K562 (cell line): ENCODE results near the gene ADGRA1. TPM values are rescaled to one million over a fixed set of nuclear protein-coding genes. Genes with fewer than 3 reads are reported as not detected.
A peak's percentile ranks its signal among the peaks of the same experiment; 100 is the strongest.

Experiments used
- ATAC-seq: fragments of 200-7000 bp; cut with Tn5 transposase; 3 replicates; pipeline ENCODE4 v1.9.1; 2020; ENCODE audit warnings: moderate library complexity
- BruUV-seq: library from RNA; stranded (reverse); fragments of 400-500 nt; replicated peaks from 2 replicates; lab custom pipeline; 2021; lab: Mats Ljungman, UMichigan
- CTCF ChIA-PET: fragments of 300-600 bp; formaldehyde crosslinking; extraction: SDS; loops from one replicate; lab custom pipeline; 2021; ENCODE audit warnings: low intra/inter-chr PET ratio; lab: Yijun Ruan, JAX
- POLR2A ChIA-PET: fragments of 300-600, 350-650 bp; sonication (Branson Sonifier 250); formaldehyde crosslinking; extraction: SDS; loops from one replicate; lab custom pipeline; 2021; ENCODE audit warnings: antibody characterized with exemption, inconsistent platforms; lab: Yijun Ruan, JAX
- DNase-seq, 4 experiments: peaks; one replicate each; pipeline versions ENCODE4 v3.0.0 to v3.0.0-alpha.2; 2011 to 2018; ENCODE audit warnings: low spot score in 3 of 4, mixed read lengths in 3 of 4; ENCODE audit errors: extremely low read depth in 1 of 4
- FAIRE-seq: peaks from 2 replicates; lab custom pipeline; 2011; peaks lifted over from hg19 to GRCh38; lab: Jason Lieb, UNC
- H2AFZ ChIP-seq: 2 replicates; pipeline ENCODE4 v1.6.0; 2011; ENCODE audit warnings: low read depth, low read length, control low read depth, inconsistent platforms
- H3K27ac ChIP-seq: fragments of 200-600 bp; 3 replicates; pipeline ENCODE4 v1.8.0; 2011; ENCODE audit warnings: low read depth, mild to moderate bottlenecking, control low read depth, inconsistent platforms, low read length, moderate library complexity, mixed read lengths; ENCODE audit errors: extremely low read depth
- H3K27me3 ChIP-seq, 2 experiments: fragments of 300-600 bp in 1 of 2; 2 replicates in 1 of 2; 3 replicates in 1 of 2; pipeline versions ENCODE4 v1.6.0 to v1.8.0; 2011; ENCODE audit warnings: inconsistent platforms in 2 of 2, low read length in 2 of 2, mild to moderate bottlenecking in 1 of 2, mixed read lengths in 1 of 2, moderate library complexity in 1 of 2; ENCODE audit not compliant: control insufficient read depth in 2 of 2, insufficient read depth in 2 of 2
- H3K36me3 ChIP-seq: fragments of 300-600 bp; 3 replicates; pipeline ENCODE4 v1.8.0; 2011; ENCODE audit warnings: mild to moderate bottlenecking, low read length, inconsistent platforms; ENCODE audit not compliant: control insufficient read depth, insufficient read depth
- H3K4me1 ChIP-seq, 2 experiments: fragments of 200-600 bp in 1 of 2; replicated peaks in 1 of 2; 2 replicates in 1 of 2; 3 replicates in 1 of 2; pipeline versions ENCODE4 v1.5.1 to v1.8.0; 2011; ENCODE audit warnings: inconsistent platforms in 2 of 2, low read length in 2 of 2, mild to moderate bottlenecking in 1 of 2, mixed read lengths in 1 of 2, moderate library complexity in 1 of 2; ENCODE audit not compliant: control insufficient read depth in 2 of 2, insufficient read depth in 2 of 2
- H3K4me2 ChIP-seq: 2 replicates; pipeline ENCODE4 v1.6.1; 2011; ENCODE audit warnings: low read length, control low read depth, inconsistent platforms, mixed read lengths; ENCODE audit not compliant: insufficient read depth
- H3K4me3 ChIP-seq: fragments of 200-600 bp; sonication (generic), shearing (Covaris generic); 2 replicates; pipeline ENCODE4 v1.5.1; 2016; ENCODE audit warnings: control low read depth, inconsistent platforms
- H3K79me2 ChIP-seq: fragments of 200-600 bp; 3 replicates; pipeline ENCODE4 v1.8.0; 2011; ENCODE audit warnings: low read length, inconsistent platforms; ENCODE audit not compliant: control insufficient read depth, insufficient read depth
- H3K9ac ChIP-seq, 2 experiments: 2 replicates each; pipeline versions ENCODE4 v1.6.0 to v1.6.1; 2011; ENCODE audit warnings: low read depth in 2 of 2, low read length in 2 of 2, control low read depth in 1 of 2, inconsistent platforms in 1 of 2, mild to moderate bottlenecking in 1 of 2, mixed read lengths in 1 of 2; ENCODE audit not compliant: insufficient read depth in 1 of 2
- H3K9me1 ChIP-seq: one replicate; pipeline ENCODE4 v1.6.0; 2011; ENCODE audit warnings: inconsistent platforms, mild to moderate bottlenecking, low read length, moderate library complexity; ENCODE audit not compliant: control insufficient read depth, insufficient read depth
- H3K9me3 ChIP-seq: replicated peaks from 2 replicates; pipeline ENCODE4 v1.5.1; 2011; ENCODE audit warnings: low read depth, low read length, inconsistent platforms; ENCODE audit not compliant: control insufficient read depth, insufficient read depth
- H4K20me1 ChIP-seq: replicated peaks from 2 replicates; pipeline ENCODE4 v1.6.1; 2011; ENCODE audit warnings: low read length, inconsistent platforms, mixed read lengths; ENCODE audit not compliant: control insufficient read depth, insufficient read depth
- ARID1B ChIP-seq: fragments of 450-650 bp; IDR thresholded peaks from 2 replicates; pipeline ENCODE4 v1.6.1; 2016; ENCODE audit warnings: antibody characterized with exemption, mild to moderate bottlenecking, inconsistent platforms
- CCNT2 ChIP-seq: IDR thresholded peaks from 2 replicates; pipeline ENCODE4 v1.6.1; 2011; ENCODE audit warnings: borderline replicate concordance, low read depth, mild to moderate bottlenecking, moderate library complexity, mixed read lengths, low read length; ENCODE audit not compliant: insufficient read length; ENCODE audit errors: extremely low read depth
- FOXJ2 ChIP-seq: fragments of 200-800 bp; sonication (Bioruptor generic); IDR thresholded peaks from 2 replicates; pipeline ENCODE4 v1.6.1; 2016; ENCODE audit warnings: missing genetic modification characterization, missing compliant biosample characterization
- GABPA ChIP-seq: fragments of 200-800 bp; sonication (Bioruptor generic); conservative IDR thresholded peaks from 2 replicates; pipeline ENCODE4 v1.6.1; 2016; ENCODE audit warnings: low read depth, missing genetic modification characterization, missing compliant biosample characterization
- HDAC6 ChIP-seq: IDR thresholded peaks from 2 replicates; pipeline ENCODE4 v1.6.1; 2012; ENCODE audit warnings: low read depth, mild to moderate bottlenecking, control low read depth, inconsistent platforms, low read length, moderate library complexity
- MCM7 ChIP-seq, 2 experiments: fragments of 450-650 bp; IDR thresholded peaks; 2 replicates each; pipeline ENCODE4 v1.6.1; 2016 to 2018
- MTA1 ChIP-seq: fragments of 450-650 bp; IDR thresholded peaks from 2 replicates; pipeline ENCODE4 v1.6.1; 2017; ENCODE audit warnings: borderline replicate concordance
- NR2F6 ChIP-seq: fragments of 450-650 bp; formaldehyde crosslinking; IDR thresholded peaks from 2 replicates; pipeline ENCODE4 v1.4.0; 2020; ENCODE audit warnings: mild to moderate bottlenecking
- PTBP1 ChIP-seq: fragments of 200-400 bp; formaldehyde crosslinking; IDR thresholded peaks from 2 replicates; pipeline ENCODE4 v1.6.1; 2017; ENCODE audit warnings: low read depth, low read length
- SOX6 ChIP-seq: fragments of 450-650 bp; IDR thresholded peaks from 2 replicates; pipeline ENCODE4 v1.6.1; 2014; ENCODE audit warnings: mild to moderate bottlenecking
- TCF3 ChIP-seq: sonication (generic); formaldehyde crosslinking; IDR thresholded peaks from 2 replicates; pipeline ENCODE4 v1.4.0; 2020; ENCODE audit warnings: mild to moderate bottlenecking, missing genetic modification reagents
- XRCC3 ChIP-seq: fragments of 450-650 bp; IDR thresholded peaks from 2 replicates; pipeline ENCODE4 v1.6.1; 2017; ENCODE audit warnings: mild to moderate bottlenecking, moderate library complexity
- ZNF124 ChIP-seq: sonication (generic); formaldehyde crosslinking; IDR thresholded peaks from 2 replicates; pipeline ENCODE4 v1.8.1; 2022; ENCODE audit warnings: missing genetic modification reagents
- WGBS: fragments of 100-300 bp; shearing (Covaris generic); methylation state at CpG from one replicate; pipeline ENCODE4 v1.1.6; 2016; ENCODE audit warnings: low coverage, mixed read lengths; ENCODE audit not compliant: insufficient coverage; ENCODE audit errors: missing lambda C conversion rate; 5-methylcytosine and 5-hydroxymethylcytosine counted together
- in situ Hi-C: fragments of 300-500 bp; cut with MboI; formaldehyde crosslinking; loops from 4 replicates; pipeline ENCODE4 v1.15.0; 2018; ENCODE audit warnings: inconsistent platforms, mixed read lengths
- intact Hi-C: fragments of 100-400 bp; cut with micrococcal nuclease; formaldehyde crosslinking; loops from 2 replicates; pipeline ENCODE4 v1.14.2; 2022
- polyA plus RNA-seq, 8 experiments: library from polyadenylated mRNA; depleted of rRNA in 4 of 8; stranded (reverse) in 5 of 8; unstranded in 3 of 8; fragments of >200 nt; fragmentation: Nextera tagmentation in 2 of 8; fragmentation: Illumina TruSeq in 1 of 8; extraction: Ambion mirVana in 2 of 8; extraction: Trizol in 1 of 8; gene quantifications; 2 replicates each; pipeline versions ENCODE4 v1.2.1 to v1.2.3, GENCODE V29; 2011 to 2014; ENCODE audit warnings: inconsistent platforms in 1 of 8, missing spikeins in 1 of 8
- total RNA-seq, 7 experiments: library from RNA; depleted of rRNA in 6 of 7; stranded (reverse); fragments of >200 nt in 6 of 7; fragmentation: Illumina TruSeq in 2 of 7; extraction: Trizol in 2 of 7; gene quantifications; 2 replicates each; pipeline versions ENCODE4 v1.2.1 to v1.2.3, GENCODE V29; 2011 to 2021; ENCODE audit warnings: low replicate concordance in 1 of 7
- TF ChIP-seq, protein P1 (sequence below): fragments of 450-650 bp; IDR thresholded peaks from 2 replicates; pipeline ENCODE4 v1.7.1; 2018; ENCODE audit warnings: mild to moderate bottlenecking, low read depth; ENCODE audit not compliant: partially characterized antibody
- TF ChIP-seq, protein P2 (sequence below), 2 experiments: IDR thresholded peaks; 2 replicates each; pipeline ENCODE4 v1.6.1; 2012; ENCODE audit warnings: improper control_type of control experiment in 2 of 2, low read depth in 2 of 2, low read length in 2 of 2, borderline replicate concordance in 1 of 2
- TF ChIP-seq, protein P3 (sequence below): fragments of 450-650 bp; IDR thresholded peaks from 2 replicates; pipeline ENCODE4 v1.6.1; 2016

ADGRA1 gene
- total and polyA plus RNA-seq, 9 of the 15 experiments (the other 6 are each of a cell fraction or from before 2014, with no cell fraction given) = not detected

DNA sequence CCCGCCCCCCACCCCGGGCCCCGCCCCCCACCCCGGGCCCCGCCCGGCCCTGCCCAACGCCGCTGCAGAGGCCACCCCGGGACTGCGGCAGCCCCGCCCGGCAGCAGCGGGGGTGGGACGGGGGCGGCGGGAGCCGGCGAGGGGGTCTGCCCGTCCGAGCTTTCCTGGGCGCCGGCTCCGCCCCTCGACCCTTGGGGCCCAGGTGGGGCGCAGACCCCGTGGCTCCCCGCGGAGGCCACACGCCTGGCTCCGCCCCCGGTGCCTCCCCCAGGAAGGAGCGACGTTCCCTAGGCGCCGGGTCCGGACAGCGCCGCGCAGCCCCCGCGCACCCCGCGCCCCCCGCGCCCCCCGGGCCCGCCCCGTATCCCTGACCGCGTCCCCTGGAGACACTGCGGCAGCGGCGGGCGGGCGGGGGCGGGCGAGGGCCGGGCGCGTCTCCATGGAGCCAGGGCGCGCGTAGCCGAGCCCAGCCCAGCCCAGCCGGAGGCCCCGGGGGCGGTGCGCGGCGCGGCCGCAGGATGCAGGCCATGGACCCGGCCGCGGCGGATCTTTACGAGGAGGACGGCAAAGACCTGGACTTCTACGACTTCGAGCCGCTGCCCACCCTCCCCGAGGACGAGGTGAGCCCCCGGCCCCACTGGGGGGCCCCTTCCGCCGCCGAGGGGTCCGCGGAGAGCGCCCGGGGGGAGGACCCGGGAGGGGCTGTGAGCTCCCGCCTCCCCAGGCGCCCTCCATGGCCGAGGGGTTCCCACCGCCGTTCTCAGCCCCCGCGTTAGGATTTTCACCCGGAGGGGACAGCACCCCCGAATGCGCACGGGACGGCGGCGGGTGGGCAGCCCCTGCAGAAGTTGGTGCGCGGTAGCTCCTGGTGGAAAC lies 72.5 kb downstream of the ADGRA1 start, which contains the start of gene KNDC1:
Gene KNDC1 (plus strand): TSS at position 270 of the 876 bp plus-strand sequence. CDS start 249 bp downstream, at position 519.
- no TSS peak for BruUV-seq
- ATAC-seq = peak; percentile 89
- peaks cover 0 to 48% of the 10 kb centered on the region in 2 experiments; a peak in 3 of 5 replicates for H3K4me1 ChIP-seq
- TF ChIP-seq NR2F6 (CRISPR knock-in tag) (no peak), SOX6 (no peak), MCM7 (IDR thresholded peaks at IDR 0.05) (no peak), HDAC6 (no peak), PTBP1 (no peak), CCNT2 (no peak), FOXJ2 (tag) (no peak), ARID1B (no peak), TCF3 (no peak), ZNF124 (CRISPR knock-in tag) (no peak), GABPA (tag) (0 out of 2 replicates have a peak, but pooled peaks have one; percentile 33), XRCC3 (no peak), MTA1 (no peak)
- TF ChIP-seq, protein P1, sequence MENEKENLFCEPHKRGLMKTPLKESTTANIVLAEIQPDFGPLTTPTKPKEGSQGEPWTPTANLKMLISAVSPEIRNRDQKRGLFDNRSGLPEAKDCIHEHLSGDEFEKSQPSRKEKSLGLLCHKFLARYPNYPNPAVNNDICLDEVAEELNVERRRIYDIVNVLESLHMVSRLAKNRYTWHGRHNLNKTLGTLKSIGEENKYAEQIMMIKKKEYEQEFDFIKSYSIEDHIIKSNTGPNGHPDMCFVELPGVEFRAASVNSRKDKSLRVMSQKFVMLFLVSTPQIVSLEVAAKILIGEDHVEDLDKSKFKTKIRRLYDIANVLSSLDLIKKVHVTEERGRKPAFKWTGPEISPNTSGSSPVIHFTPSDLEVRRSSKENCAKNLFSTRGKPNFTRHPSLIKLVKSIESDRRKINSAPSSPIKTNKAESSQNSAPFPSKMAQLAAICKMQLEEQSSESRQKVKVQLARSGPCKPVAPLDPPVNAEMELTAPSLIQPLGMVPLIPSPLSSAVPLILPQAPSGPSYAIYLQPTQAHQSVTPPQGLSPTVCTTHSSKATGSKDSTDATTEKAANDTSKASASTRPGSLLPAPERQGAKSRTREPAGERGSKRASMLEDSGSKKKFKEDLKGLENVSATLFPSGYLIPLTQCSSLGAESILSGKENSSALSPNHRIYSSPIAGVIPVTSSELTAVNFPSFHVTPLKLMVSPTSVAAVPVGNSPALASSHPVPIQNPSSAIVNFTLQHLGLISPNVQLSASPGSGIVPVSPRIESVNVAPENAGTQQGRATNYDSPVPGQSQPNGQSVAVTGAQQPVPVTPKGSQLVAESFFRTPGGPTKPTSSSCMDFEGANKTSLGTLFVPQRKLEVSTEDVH = no peak
- TF ChIP-seq, protein P2, sequence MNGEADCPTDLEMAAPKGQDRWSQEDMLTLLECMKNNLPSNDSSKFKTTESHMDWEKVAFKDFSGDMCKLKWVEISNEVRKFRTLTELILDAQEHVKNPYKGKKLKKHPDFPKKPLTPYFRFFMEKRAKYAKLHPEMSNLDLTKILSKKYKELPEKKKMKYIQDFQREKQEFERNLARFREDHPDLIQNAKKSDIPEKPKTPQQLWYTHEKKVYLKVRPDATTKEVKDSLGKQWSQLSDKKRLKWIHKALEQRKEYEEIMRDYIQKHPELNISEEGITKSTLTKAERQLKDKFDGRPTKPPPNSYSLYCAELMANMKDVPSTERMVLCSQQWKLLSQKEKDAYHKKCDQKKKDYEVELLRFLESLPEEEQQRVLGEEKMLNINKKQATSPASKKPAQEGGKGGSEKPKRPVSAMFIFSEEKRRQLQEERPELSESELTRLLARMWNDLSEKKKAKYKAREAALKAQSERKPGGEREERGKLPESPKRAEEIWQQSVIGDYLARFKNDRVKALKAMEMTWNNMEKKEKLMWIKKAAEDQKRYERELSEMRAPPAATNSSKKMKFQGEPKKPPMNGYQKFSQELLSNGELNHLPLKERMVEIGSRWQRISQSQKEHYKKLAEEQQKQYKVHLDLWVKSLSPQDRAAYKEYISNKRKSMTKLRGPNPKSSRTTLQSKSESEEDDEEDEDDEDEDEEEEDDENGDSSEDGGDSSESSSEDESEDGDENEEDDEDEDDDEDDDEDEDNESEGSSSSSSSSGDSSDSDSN (IDR thresholded peaks at IDR 0.05; ENCODE audit: borderline replicate concordance in 1 of 2, low read depth in 2 of 2, low read length in 2 of 2) = peak in 1 of 2 experiments; percentile 41; a peak in 1 of 4 replicates
- TF ChIP-seq, protein P3, sequence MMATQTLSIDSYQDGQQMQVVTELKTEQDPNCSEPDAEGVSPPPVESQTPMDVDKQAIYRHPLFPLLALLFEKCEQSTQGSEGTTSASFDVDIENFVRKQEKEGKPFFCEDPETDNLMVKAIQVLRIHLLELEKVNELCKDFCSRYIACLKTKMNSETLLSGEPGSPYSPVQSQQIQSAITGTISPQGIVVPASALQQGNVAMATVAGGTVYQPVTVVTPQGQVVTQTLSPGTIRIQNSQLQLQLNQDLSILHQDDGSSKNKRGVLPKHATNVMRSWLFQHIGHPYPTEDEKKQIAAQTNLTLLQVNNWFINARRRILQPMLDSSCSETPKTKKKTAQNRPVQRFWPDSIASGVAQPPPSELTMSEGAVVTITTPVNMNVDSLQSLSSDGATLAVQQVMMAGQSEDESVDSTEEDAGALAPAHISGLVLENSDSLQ = no peak

More for the DNA sequence above, 72.5 kb downstream of the ADGRA1 start, which contains the start of gene KNDC1:
- Histone ChIP-seq H3K36me3 (no peaks in the 10 kb centered on the region), H3K27ac (no peak within 1 kb of the TSS), H3K9me3 (no peaks in the 10 kb centered on the region; the same call in 1 of the 2 replicates), H3K4me2 (peak within 1 kb of the TSS; percentile 32; the same call in 1 of the 2 replicates), H2AFZ (no peak within 1 kb of the TSS), H3K79me2 (no peaks in the 10 kb centered on the region), H3K9me1 (no peaks in the 10 kb centered on the region), H3K27me3 (peaks cover 0 to 37% of the 10 kb centered on the region in 2 experiments; a peak in 2 of 5 replicates), H4K20me1 (no peaks in the 10 kb centered on the region; the same call in 1 of the 2 replicates), H3K9ac (peak within 1 kb of the TSS in 1 of 2 experiments; percentile 17; a peak in 1 of 4 replicates), H3K4me3 (peak within 1 kb of the TSS; percentile 43)
- peak; percentile 47 to 87 (median 79) for DNase-seq
- FAIRE-seq = no peak
- CTCF ChIA-PET = no interaction called here
- in situ Hi-C loops = no loop called here
- 28% methylated on average over 16 of the region's 108 CpGs for WGBS
- intact Hi-C loops = no loop called here
- POLR2A ChIA-PET = interaction anchor here (0.6 to 0.7 kb wide), 2 partner anchors 276 to 303 kb away, joined by 3 read pairs; no protein-coding TSS in a partner anchor
